Sigmoid colon (tissue), 3 donors: ENCODE results near the gene AFAP1.

ENCODE experiments used
- POLR2A ChIP-seq, 2 donors: fragments of 450-650 bp; IDR thresholded peaks; one replicate each; pipeline ENCODE4 v1.6.1; 2016; ENCODE audit warnings: antibody characterized with exemption in 2 of 2, mild to moderate bottlenecking in 2 of 2, moderate library complexity in 2 of 2
- TF ChIP-seq, protein P1 (sequence below), 4 experiments: fragments of 450-650 bp in 3 of 4; fragments of 200-600 bp in 1 of 4; IDR thresholded peaks; one replicate each; pipeline ENCODE4 v1.5.1; 2016 to 2019; ENCODE audit warnings: antibody characterized with exemption in 4 of 4, mild to moderate bottlenecking in 3 of 4, moderate library complexity in 2 of 4

DNA sequence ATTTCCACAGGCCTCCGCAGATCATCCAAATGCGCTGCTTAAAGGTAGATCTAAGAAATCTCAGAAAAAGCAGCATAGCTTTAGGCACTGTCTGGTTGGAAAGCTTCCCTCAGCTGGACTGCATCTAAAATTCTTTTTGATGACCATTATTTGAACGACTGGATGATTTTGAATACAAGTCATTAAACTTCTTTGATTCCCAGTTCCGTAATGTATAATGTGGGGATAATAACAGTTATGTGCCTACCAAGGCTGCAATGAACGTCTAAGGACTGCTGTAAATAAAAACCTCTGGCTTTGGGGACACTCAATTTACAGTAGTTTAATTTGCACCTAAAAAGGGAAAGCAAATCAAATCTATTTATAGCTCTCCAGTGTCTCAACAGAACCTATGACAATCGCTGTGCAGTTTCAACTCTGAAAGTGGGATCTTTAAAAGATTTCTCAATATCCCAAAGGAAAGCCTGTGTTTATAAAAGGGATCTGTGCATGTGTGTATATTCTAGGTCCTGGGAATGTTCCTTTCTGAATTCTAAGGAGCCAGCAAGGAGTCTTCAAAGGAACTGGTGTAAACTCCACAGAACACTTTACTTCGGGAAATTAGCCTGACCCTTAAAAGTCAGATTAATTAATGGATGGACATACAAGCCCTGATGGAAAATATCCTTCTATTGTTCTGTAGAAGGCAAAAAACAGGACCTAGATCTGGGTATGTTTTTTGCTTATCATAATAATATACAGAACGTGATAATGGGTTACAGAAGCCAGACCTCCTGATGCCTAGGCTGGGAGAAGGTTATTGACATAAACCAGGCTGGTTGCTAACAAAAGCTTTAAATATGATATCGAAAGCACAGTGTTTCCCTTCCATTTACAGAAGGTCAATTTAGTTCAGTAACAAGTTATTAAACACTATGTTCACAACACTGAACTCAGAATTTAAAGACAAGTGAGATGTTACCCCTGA lies 53.4 kb downstream of the AFAP1 start:
- no peak for TF ChIP-seq POLR2A (IDR thresholded peaks at IDR 0.05)
- TF ChIP-seq, protein P1, sequence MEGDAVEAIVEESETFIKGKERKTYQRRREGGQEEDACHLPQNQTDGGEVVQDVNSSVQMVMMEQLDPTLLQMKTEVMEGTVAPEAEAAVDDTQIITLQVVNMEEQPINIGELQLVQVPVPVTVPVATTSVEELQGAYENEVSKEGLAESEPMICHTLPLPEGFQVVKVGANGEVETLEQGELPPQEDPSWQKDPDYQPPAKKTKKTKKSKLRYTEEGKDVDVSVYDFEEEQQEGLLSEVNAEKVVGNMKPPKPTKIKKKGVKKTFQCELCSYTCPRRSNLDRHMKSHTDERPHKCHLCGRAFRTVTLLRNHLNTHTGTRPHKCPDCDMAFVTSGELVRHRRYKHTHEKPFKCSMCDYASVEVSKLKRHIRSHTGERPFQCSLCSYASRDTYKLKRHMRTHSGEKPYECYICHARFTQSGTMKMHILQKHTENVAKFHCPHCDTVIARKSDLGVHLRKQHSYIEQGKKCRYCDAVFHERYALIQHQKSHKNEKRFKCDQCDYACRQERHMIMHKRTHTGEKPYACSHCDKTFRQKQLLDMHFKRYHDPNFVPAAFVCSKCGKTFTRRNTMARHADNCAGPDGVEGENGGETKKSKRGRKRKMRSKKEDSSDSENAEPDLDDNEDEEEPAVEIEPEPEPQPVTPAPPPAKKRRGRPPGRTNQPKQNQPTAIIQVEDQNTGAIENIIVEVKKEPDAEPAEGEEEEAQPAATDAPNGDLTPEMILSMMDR (IDR thresholded peaks at IDR 0.05) = no peak
